B cell (primary cell): ENCODE measurements around the gene TCF3. TPM values are rescaled to one million over a fixed set of nuclear protein-coding genes. Genes with fewer than 3 reads are reported as not detected.

Experiments used
- ATAC-seq: fragments of 200-7000 bp; cut with Tn5 transposase; one replicate; pipeline ENCODE4 v1.10.0; 2021; ENCODE audit warnings: low read depth, mild to moderate bottlenecking, moderate number of reproducible peaks, moderate library complexity
- CTCF ChIA-PET: fragments of 350-600 bp; sonication (Branson Sonifier 250); formaldehyde crosslinking; loops from one replicate; lab custom pipeline; 2021; ENCODE audit warnings: antibody characterized with exemption, inconsistent platforms; lab: Charles Lee
- POLR2A ChIA-PET: fragments of 350-600 bp; sonication (Branson Sonifier 250); formaldehyde crosslinking; loops from one replicate; lab custom pipeline; 2021; ENCODE audit warnings: antibody characterized with exemption; lab: Charles Lee
- DNase-seq: peaks from one replicate; pipeline ENCODE4 v3.0.0; 2013
- H2AFZ ChIP-seq: 2 replicates; pipeline ENCODE4 v1.6.1; 2012; ENCODE audit warnings: mild to moderate bottlenecking, low read depth, low read length; ENCODE audit not compliant: insufficient read depth, poor library complexity, severe bottlenecking
- H3K27ac ChIP-seq, 2 donors: 1 replicate in 1 of 2; 2 replicates in 1 of 2; pipeline ENCODE4 v1.5.1; 2012 to 2013; ENCODE audit warnings: low read length in 2 of 2, mild to moderate bottlenecking in 2 of 2, moderate library complexity in 1 of 2
- H3K27me3 ChIP-seq, 4 experiments: fragments of 200-600 bp in 1 of 4; sonication (generic) in 1 of 4; replicated peaks in 1 of 4; 1 replicate in 2 of 4; 2 replicates in 2 of 4; pipeline versions ENCODE4 v1.6.1 to v1.7.0; 2013 to 2016; ENCODE audit warnings: low read length in 3 of 4, mild to moderate bottlenecking in 2 of 4, mixed read lengths in 1 of 4, moderate library complexity in 1 of 4; ENCODE audit not compliant: insufficient read depth in 4 of 4, control insufficient read depth in 3 of 4; ENCODE audit errors: control extremely low read depth in 1 of 4
- H3K36me3 ChIP-seq, 2 experiments: replicated peaks in 1 of 2; 1 replicate in 1 of 2; 2 replicates in 1 of 2; pipeline versions ENCODE4 v1.6.1 to v1.7.1; 2013; ENCODE audit warnings: low read length in 1 of 2; ENCODE audit not compliant: insufficient read depth in 2 of 2, control insufficient read depth in 1 of 2; ENCODE audit errors: control extremely low read depth in 1 of 2, extremely low read depth in 1 of 2
- H3K4me1 ChIP-seq, 2 donors: fragments of 200-600 bp in 1 of 2; sonication (generic) in 1 of 2; 1 replicate in 1 of 2; 2 replicates in 1 of 2; pipeline versions ENCODE4 v1.5.1 to v1.6.1; 2013 to 2017; ENCODE audit warnings: low read length in 2 of 2; ENCODE audit not compliant: control insufficient read depth in 2 of 2, insufficient read depth in 2 of 2
- H3K4me2 ChIP-seq: replicated peaks from 2 replicates; pipeline ENCODE3; 2012; ENCODE audit warnings: mild to moderate bottlenecking, low read depth, low read length; ENCODE audit not compliant: poor library complexity, severe bottlenecking
- H3K4me3 ChIP-seq, 5 experiments: fragments of 200-600 bp in 1 of 5; sonication (generic) in 1 of 5; 1 replicate in 3 of 5; 2 replicates in 2 of 5; pipeline versions ENCODE4 v1.5.1 to v1.7.0; 2011 to 2016; ENCODE audit warnings: low read length in 4 of 5, mild to moderate bottlenecking in 4 of 5, low read depth in 2 of 5, control low read depth in 1 of 5, moderate library complexity in 1 of 5; ENCODE audit not compliant: insufficient read depth in 1 of 5; ENCODE audit errors: control extremely low read depth in 1 of 5, extremely low read depth in 1 of 5
- H3K79me2 ChIP-seq: fragments of 200-600 bp; sonication (generic); one replicate; pipeline ENCODE4 v1.6.0; 2016; ENCODE audit warnings: low read length; ENCODE audit not compliant: control insufficient read depth, insufficient read depth
- H3K9ac ChIP-seq: fragments of 200-600 bp; sonication (generic); 2 replicates; pipeline ENCODE4 v1.6.1; 2017; ENCODE audit warnings: mild to moderate bottlenecking, low read length, moderate library complexity
- H3K9me3 ChIP-seq, 3 donors: one replicate each; pipeline versions ENCODE4 v1.6.1 to v1.7.1; 2013; ENCODE audit warnings: low read length in 2 of 3; ENCODE audit not compliant: control insufficient read depth in 2 of 3, insufficient read depth in 1 of 3; ENCODE audit errors: control extremely low read depth in 1 of 3
- H4K20me1 ChIP-seq: 2 replicates; pipeline ENCODE4 v1.6.0; 2012; ENCODE audit warnings: mild to moderate bottlenecking, low read length; ENCODE audit not compliant: insufficient read depth, control insufficient read depth, poor library complexity, severe bottlenecking
- H3K27ac Mint-ChIP-seq: one replicate; pipeline ENCODE4 v1.8.0; 2021; ENCODE audit warnings: mixed read lengths
- H3K27me3 Mint-ChIP-seq: one replicate; pipeline ENCODE4 v1.8.0; 2021; ENCODE audit warnings: mixed read lengths
- H3K4me1 Mint-ChIP-seq: one replicate; pipeline ENCODE4 v1.8.0; 2021; ENCODE audit warnings: mixed read lengths
- H3K4me3 Mint-ChIP-seq: one replicate; pipeline ENCODE4 v1.8.0; 2021; ENCODE audit warnings: mixed read lengths
- H3K9me3 Mint-ChIP-seq: one replicate; pipeline ENCODE4 v1.8.0; 2022; ENCODE audit warnings: mixed read lengths; ENCODE audit not compliant: insufficient read depth
- EZH2 ChIP-seq: IDR thresholded peaks from 2 replicates; pipeline ENCODE4 v1.6.1; 2012; ENCODE audit warnings: borderline replicate concordance, low read depth, mild to moderate bottlenecking, moderate library complexity, low read length; ENCODE audit not compliant: insufficient read depth, poor library complexity, severe bottlenecking
- WGBS: methylation state at CpG from one replicate; pipeline ENCODE4 v1.1.5; 2013; ENCODE audit warnings: missing lambda C conversion rate; ENCODE audit not compliant: insufficient coverage; 5-methylcytosine and 5-hydroxymethylcytosine counted together
- intact Hi-C: fragments of 100-400 bp; cut with micrococcal nuclease; formaldehyde crosslinking; loops from one replicate; pipeline ENCODE4 v1.10.0; 2022
- polyA plus RNA-seq: library from polyadenylated mRNA; depleted of rRNA; stranded (reverse); fragments of >200 nt; gene quantifications from 2 replicates; pipeline ENCODE4 v1.2.3, GENCODE V29; 2012
- total RNA-seq, 2 donors: library from RNA; stranded (reverse); fragments of 120-200 nt in 1 of 2; gene quantifications; 1 replicate in 1 of 2; 2 replicates in 1 of 2; pipeline versions ENCODE4 v1.2.3 to v1.2.4, GENCODE V29; 2013 to 2022
- TF ChIP-seq, protein P1 (sequence below): fragments of 200-600 bp; IDR thresholded peaks from one replicate; pipeline ENCODE4 v1.8.0; 2022; ENCODE audit warnings: antibody characterized with exemption, mild to moderate bottlenecking

TCF3 gene
- total and polyA plus RNA-seq, 2 donors (not counting 1 experiment from before 2014, with no cell fraction given), result 278 to 588 TPM

DNA sequence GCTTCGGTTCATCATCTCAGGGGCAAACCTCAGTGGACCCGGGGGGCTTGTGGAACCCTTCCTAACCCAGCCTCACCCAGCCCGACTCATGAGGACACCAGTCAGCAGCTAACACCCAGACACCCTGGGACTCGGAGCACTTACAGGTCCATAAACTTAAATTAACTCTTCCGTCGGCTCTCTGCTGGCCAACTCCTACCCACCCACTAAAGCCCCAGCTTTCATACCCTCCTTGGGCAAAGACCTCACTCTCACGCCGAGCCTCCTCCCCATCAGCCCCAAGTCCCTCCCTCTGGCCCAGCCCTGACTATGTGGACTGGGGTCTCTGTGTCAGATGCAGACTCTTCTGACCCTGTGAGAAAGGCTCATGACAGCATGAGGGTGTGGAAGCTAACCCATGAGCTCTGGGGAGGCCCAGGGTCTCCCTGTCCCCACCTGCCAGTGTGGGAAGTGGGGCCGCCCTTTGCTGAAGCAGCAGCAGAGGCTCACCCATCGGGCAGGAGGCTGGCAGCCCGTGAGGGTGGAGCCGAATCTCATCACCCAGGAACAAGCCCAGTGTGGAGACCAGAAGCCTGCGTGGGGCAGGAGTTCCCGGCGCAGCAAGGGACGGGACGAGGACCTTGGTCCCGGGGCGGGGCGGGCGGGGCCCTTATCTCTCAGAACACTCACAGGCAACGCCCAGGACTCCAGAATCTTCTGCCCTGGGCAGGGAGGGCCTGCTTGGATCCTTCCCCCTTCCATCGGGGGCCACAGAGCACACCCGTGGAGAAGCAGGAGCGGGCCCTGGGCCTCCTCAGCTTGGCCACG lies 19.8 kb downstream of the TCF3 start:
- no peak overlapping the region for H2AFZ ChIP-seq
- no peak overlapping the region for H3K4me3 ChIP-seq
- TF ChIP-seq EZH2, result no peak
- H3K4me1 ChIP-seq, result no peaks in the 10 kb centered on the region
- H4K20me1 ChIP-seq, result peaks cover 90% of the 10 kb centered on the region
- Mint-ChIP-seq H3K4me1 (peaks cover 3% of the 10 kb centered on the region), H3K27ac (peak overlapping the region; percentile 15), H3K4me3 (no peak overlapping the region), H3K27me3 (no peaks in the 10 kb centered on the region), H3K9me3 (no peaks in the 10 kb centered on the region)
- H3K9me3 ChIP-seq, result peaks cover 0 to 6% (median 0%) of the 10 kb centered on the region in 3 donors
- no peak overlapping the region for H3K9ac ChIP-seq
- CTCF ChIA-PET, result interaction anchor here (1.4 kb wide), 1 partner anchor 40 kb away, joined by 3 read pairs; no protein-coding TSS in a partner anchor
- POLR2A ChIA-PET, result interaction anchor here (1.0 kb wide), 1 partner anchor 16 kb away, joined by 3 read pairs; no protein-coding TSS in a partner anchor
- ATAC-seq (no peak), DNase-seq (no peak)
- no peak overlapping the region for H3K4me2 ChIP-seq
- peaks cover 0 to 77% of the 10 kb centered on the region in 2 experiments for H3K36me3 ChIP-seq
- no peaks in the 10 kb centered on the region for H3K27me3 ChIP-seq
- H3K79me2 ChIP-seq, result peaks cover 84% of the 10 kb centered on the region
- intact Hi-C loops, result no loop called here
- H3K27ac ChIP-seq, result no peak overlapping the region
- 96% methylated on average over 24 of the region's 26 CpGs for WGBS

- TF ChIP-seq, protein P1, sequence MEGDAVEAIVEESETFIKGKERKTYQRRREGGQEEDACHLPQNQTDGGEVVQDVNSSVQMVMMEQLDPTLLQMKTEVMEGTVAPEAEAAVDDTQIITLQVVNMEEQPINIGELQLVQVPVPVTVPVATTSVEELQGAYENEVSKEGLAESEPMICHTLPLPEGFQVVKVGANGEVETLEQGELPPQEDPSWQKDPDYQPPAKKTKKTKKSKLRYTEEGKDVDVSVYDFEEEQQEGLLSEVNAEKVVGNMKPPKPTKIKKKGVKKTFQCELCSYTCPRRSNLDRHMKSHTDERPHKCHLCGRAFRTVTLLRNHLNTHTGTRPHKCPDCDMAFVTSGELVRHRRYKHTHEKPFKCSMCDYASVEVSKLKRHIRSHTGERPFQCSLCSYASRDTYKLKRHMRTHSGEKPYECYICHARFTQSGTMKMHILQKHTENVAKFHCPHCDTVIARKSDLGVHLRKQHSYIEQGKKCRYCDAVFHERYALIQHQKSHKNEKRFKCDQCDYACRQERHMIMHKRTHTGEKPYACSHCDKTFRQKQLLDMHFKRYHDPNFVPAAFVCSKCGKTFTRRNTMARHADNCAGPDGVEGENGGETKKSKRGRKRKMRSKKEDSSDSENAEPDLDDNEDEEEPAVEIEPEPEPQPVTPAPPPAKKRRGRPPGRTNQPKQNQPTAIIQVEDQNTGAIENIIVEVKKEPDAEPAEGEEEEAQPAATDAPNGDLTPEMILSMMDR, result no peak
- TF ChIP-seq EZH2, result no peak
- intact Hi-C loops, result no loop called here
- Histone ChIP-seq H3K4me1 (no peaks in the 10 kb centered on the region), H3K79me2 (peaks cover 78% of the 10 kb centered on the region), H4K20me1 (peaks cover 89% of the 10 kb centered on the region), H2AFZ (no peak overlapping the region), H3K9ac (no peak overlapping the region), H3K27me3 (no peaks in the 10 kb centered on the region), H3K4me3 (no peak overlapping the region), H3K36me3 (peaks cover 0 to 76% of the 10 kb centered on the region in 2 experiments), H3K9me3 (peaks cover 0 to 6% (median 0%) of the 10 kb centered on the region in 3 donors), H3K4me2 (no peak overlapping the region), H3K27ac (no peak overlapping the region)
- H3K4me1 Mint-ChIP-seq, result peaks cover 3% of the 10 kb centered on the region
- WGBS, result 94% methylated on average over 28 of the region's 31 CpGs
- DNase-seq, result no peak
- CTCF ChIA-PET, result interaction anchor here (1.4 kb wide), 1 partner anchor 41 kb away, joined by 3 read pairs; no protein-coding TSS in a partner anchor
- no peak for ATAC-seq
- no peak overlapping the region for H3K4me3 Mint-ChIP-seq
- no peaks in the 10 kb centered on the region for H3K9me3 Mint-ChIP-seq
- POLR2A ChIA-PET, result no interaction called here
- H3K27me3 Mint-ChIP-seq, result no peaks in the 10 kb centered on the region
- H3K27ac Mint-ChIP-seq, result no peak overlapping the region
Measured at GRCh38 chr19:1631557-1632100, 20.8 kb downstream of the TCF3 start.
